HG03457 (cell line): Measurements from ENCODE around the gene TFEC.
"Not testable (repeated sequence)": the region's sequence is repeated elsewhere in the genome, so short reads cannot be mapped to it uniquely, and the experiment has no call there.

Source experiments
- ATAC-seq: cut with Tn5 transposase; IDR thresholded peaks from one replicate; pipeline ENCODE4 v1.9.1; 2021; ENCODE audit warnings: moderate number of reproducible peaks; ENCODE audit not compliant: unreplicated experiment

TFEC gene

GRCh38 chr7:115932880-115933279 lies 97.7 kb downstream of the TFEC start:
- ATAC-seq: no peak

DNA sequence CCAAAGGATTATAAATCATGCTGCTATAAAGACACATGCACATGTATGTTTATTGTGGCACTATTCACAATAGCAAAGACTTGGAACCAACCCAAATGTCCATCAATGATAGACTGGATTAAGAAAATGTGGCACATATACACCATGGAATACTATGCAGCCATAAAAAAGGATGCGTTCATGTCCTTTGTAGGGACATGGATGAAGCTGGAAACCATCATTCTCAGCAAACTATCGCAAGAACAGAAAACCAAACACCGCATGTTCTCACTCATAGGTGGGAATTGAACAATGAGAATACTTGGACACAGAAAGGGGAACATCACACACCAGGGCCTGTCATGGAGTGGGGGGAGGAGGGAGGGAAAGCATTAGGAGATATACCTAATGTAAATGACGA lies 100.4 kb downstream of the TFEC start:
- not testable (repeated sequence) for ATAC-seq

- not testable (repeated sequence) for ATAC-seq
These were observed 100.8 kb downstream of the TFEC start for GRCh38 chr7:115929736-115930135.

- no peak for ATAC-seq
These were observed 106.2 kb downstream of the TFEC start for GRCh38 chr7:115924411-115924810.

GRCh38 chr7:115920367-115920766 lies 110.2 kb downstream of the TFEC start:
- no peak for ATAC-seq

GRCh38 chr7:115914951-115915350 lies 115.6 kb downstream of the TFEC start:
- no peak for ATAC-seq

GRCh38 chr7:115911465-115911864 lies 119.1 kb downstream of the TFEC start:
- ATAC-seq: no peak

DNA sequence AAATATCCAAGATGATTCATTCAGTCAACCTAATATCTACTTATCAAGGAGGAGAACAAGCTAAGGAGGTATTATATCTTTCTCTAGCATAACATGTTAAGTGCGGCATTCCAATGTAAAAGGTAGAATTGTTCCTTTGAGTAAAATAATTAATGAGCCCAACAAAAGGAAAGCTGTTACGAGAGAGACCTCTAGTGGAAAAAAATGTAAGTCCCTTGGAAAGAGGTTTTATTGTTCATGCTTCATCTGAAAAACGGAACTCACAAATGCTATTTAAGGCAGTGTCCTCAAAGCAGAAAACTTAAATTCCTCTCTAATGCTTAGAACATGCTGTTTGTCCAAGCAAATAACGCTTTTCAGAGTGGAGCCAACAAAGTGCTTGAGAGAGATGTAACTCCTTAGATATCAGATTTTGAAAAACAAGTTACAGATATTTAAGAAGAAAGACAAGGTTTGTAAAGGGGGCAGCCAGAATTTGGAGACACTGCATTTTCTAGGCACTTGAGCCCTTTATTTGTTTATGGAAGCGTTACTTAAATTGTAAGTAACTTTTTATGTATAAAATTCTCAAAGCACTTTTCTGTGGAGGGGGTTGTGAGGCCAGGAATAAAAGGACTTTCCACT lies 119.9 kb downstream of the TFEC start:
- ATAC-seq: no peak

DNA sequence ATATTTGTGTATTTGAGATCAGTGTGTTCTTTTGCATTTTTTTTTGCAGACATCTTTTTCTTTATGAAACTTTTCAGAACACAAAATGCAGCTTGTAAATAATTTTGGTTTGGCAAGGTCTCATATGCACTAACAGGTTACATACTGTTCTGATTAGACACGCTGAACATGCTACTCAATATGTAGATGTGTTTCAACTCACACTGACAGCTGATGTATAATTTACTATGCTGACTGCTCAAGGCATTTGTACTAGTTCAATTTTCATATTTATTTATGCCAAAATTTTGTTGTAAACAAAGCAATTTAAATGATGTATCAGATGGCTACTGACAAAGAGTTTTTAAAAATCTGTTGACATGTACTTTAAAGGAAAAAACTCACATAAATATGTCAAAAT lies 123.8 kb downstream of the TFEC start:
- ATAC-seq: no peak

DNA sequence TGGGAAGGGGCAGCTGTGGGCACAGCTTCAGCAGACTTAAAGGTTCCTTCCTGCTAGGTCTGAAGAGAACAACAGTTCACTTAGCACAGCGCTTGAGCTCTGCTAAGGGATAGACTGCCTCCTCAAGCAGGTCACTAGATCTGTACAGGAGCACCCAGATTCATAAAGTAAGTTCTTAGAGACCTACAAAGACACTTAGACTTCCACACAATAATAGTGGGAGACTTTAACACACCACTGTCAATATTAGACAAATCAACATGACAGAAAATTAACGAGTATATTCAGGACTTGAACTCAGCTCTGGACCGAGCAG lies 140.9 kb downstream of the TFEC start:
- ATAC-seq: no peak

- ATAC-seq: no peak
These were observed 141.4 kb downstream of the TFEC start for GRCh38 chr7:115888981-115889668.

DNA sequence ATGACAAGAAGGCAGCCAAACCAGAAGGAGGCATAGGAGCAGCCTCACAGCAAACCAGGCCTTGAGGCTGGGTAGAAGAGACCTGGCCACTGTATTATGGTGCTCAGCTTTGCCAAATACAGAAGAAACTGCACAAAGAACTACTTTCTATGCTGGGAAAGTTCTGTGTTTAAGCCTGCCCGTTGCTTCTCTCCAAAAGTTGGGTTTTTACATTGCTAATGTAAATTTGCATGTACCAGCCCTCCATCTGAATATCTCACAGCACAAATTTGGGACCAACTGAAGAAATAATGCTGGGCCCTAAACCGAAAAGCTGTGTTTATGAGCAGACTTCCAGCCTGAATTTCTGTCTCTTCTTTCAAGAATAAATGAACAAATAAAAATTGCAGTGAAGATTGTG lies 145.0 kb downstream of the TFEC start:
- ATAC-seq: no peak
